ENCODE measurements around the gene WWOX. TPM values are rescaled to one million over a fixed set of nuclear protein-coding genes. Genes with fewer than 3 reads are reported as not detected.

Gene WWOX
- total RNA-seq, 1 experiment from 2014 or later = 13.0 TPM

GRCh38 chr16:78788696-78789095, 689.2 kb downstream of the WWOX start:
- DNase-seq (ENCODE audit: low read depth) = no peak

GRCh38 chr16:78789561-78789960, 690.1 kb downstream of the WWOX start:
- no peak for DNase-seq (ENCODE audit: low read depth)

GRCh38 chr16:78791011-78791410, 691.6 kb downstream of the WWOX start:
- DNase-seq (ENCODE audit: low read depth) = no peak

- DNase-seq (ENCODE audit: low read depth) = no peak
Observed at GRCh38 chr16:78791926-78792325, 692.5 kb downstream of the WWOX start.

- DNase-seq (ENCODE audit: low read depth) = no peak
Observed at GRCh38 chr16:78792952-78793351, 693.5 kb downstream of the WWOX start.

- no peak for DNase-seq (ENCODE audit: low read depth)
Observed at GRCh38 chr16:78794581-78795250, 695.3 kb downstream of the WWOX start.

- DNase-seq (ENCODE audit: low read depth) = no peak
Observed at GRCh38 chr16:78795433-78795832, 696.0 kb downstream of the WWOX start.

- DNase-seq (ENCODE audit: low read depth) = no peak
Observed at GRCh38 chr16:78796221-78796866, 696.9 kb downstream of the WWOX start.

- no peak for DNase-seq (ENCODE audit: low read depth)
Observed at GRCh38 chr16:78799429-78799828, 700.0 kb downstream of the WWOX start.

GRCh38 chr16:78800523-78800922, 701.1 kb downstream of the WWOX start:
- DNase-seq (ENCODE audit: low read depth) = no peak

- no peak for DNase-seq (ENCODE audit: low read depth)
Observed at GRCh38 chr16:78804058-78804735, 704.7 kb downstream of the WWOX start.

GRCh38 chr16:78805556-78805955, 706.1 kb downstream of the WWOX start:
- DNase-seq (ENCODE audit: low read depth) = no peak

- DNase-seq (ENCODE audit: low read depth) = no peak
Observed at GRCh38 chr16:78811247-78811646, 711.8 kb downstream of the WWOX start.

- no peak for DNase-seq (ENCODE audit: low read depth)
Observed at GRCh38 chr16:78812582-78812981, 713.1 kb downstream of the WWOX start.

- DNase-seq (ENCODE audit: low read depth) = no peak
Observed at GRCh38 chr16:78813661-78814311, 714.3 kb downstream of the WWOX start.

GRCh38 chr16:78815713-78816112, 716.3 kb downstream of the WWOX start:
- no peak for DNase-seq (ENCODE audit: low read depth)

- DNase-seq (ENCODE audit: low read depth) = no peak
Observed at GRCh38 chr16:78816499-78817195, 717.2 kb downstream of the WWOX start.

GRCh38 chr16:78817200-78817739, 717.8 kb downstream of the WWOX start:
- no peak for DNase-seq (ENCODE audit: low read depth)

GRCh38 chr16:78821335-78821734, 721.9 kb downstream of the WWOX start:
- DNase-seq (ENCODE audit: low read depth) = no peak

GRCh38 chr16:78822509-78822908, 723.1 kb downstream of the WWOX start:
- DNase-seq (ENCODE audit: low read depth) = no peak

- DNase-seq (ENCODE audit: low read depth) = no peak
Observed at GRCh38 chr16:78823027-78823426, 723.6 kb downstream of the WWOX start.

Measured in LHCN-M2 (cell line).